GM10248 (cell line): ENCODE measurements around the gene BMP7.

Experiments used
- CTCF ChIA-PET: fragments of 300-600 bp; sonication (Branson Sonifier 250); formaldehyde crosslinking; extraction: SDS; loops from one replicate; lab custom pipeline; 2021; ENCODE audit warnings: antibody characterized with exemption; lab: Yijun Ruan, JAX
- POLR2A ChIA-PET: fragments of 350-650 bp; sonication (Branson Sonifier 250); formaldehyde crosslinking; extraction: SDS; loops from one replicate; lab custom pipeline; 2020; ENCODE audit warnings: antibody characterized with exemption; lab: Yijun Ruan, JAX
- DNase-seq: peaks from one replicate; pipeline ENCODE4 v3.0.0; 2012; ENCODE audit errors: extremely low spot score
- CTCF ChIP-seq: IDR thresholded peaks from 2 replicates; pipeline ENCODE4 v1.5.1; 2012; ENCODE audit warnings: mild to moderate bottlenecking, low read depth; ENCODE audit errors: extremely low read depth, missing control alignments, control extremely low read depth

The BMP7 gene

GRCh38 chr20:57157106-57157691 is 109.2 kb downstream of the BMP7 start:
- TF ChIP-seq CTCF: no peak
- ChIA-PET POLR2A (no interaction called here), CTCF (no interaction called here)
- no peak for DNase-seq

GRCh38 chr20:57156011-57156729 is 110.3 kb downstream of the BMP7 start:
- no peak for TF ChIP-seq CTCF
- CTCF ChIA-PET: interaction anchor here (1.1 kb wide), 1 partner anchor 10 kb away, joined by 3 read pairs; no protein-coding TSS in a partner anchor

GRCh38 chr20:57155415-57155814 is 111.0 kb downstream of the BMP7 start:
- DNase-seq: no peak
- CTCF ChIA-PET: interaction anchor here (1.1 kb wide), 1 partner anchor 9 kb away, joined by 3 read pairs; no protein-coding TSS in a partner anchor
- TF ChIP-seq CTCF: no peak
- POLR2A ChIA-PET: no interaction called here

More at GRCh38 chr20:57156011-57156729, 110.3 kb downstream of the BMP7 start:
- DNase-seq: no peak
- POLR2A ChIA-PET: no interaction called here

- no peak for TF ChIP-seq CTCF
- DNase-seq: no peak
- ChIA-PET POLR2A (no interaction called here), CTCF (no interaction called here)
Observed at GRCh38 chr20:57153238-57153905, 113.1 kb downstream of the BMP7 start.

GRCh38 chr20:57152557-57152956 is 113.9 kb downstream of the BMP7 start:
- CTCF ChIA-PET: no interaction called here
- no peak for DNase-seq
- no peak for TF ChIP-seq CTCF
- POLR2A ChIA-PET: no interaction called here

GRCh38 chr20:57150559-57150958 is 115.9 kb downstream of the BMP7 start:
- ChIA-PET CTCF (no interaction called here), POLR2A (no interaction called here)
- DNase-seq: no peak
- TF ChIP-seq CTCF: no peak
